Measurements from ENCODE around the gene PDE6A. TPM values are rescaled to one million over a fixed set of nuclear protein-coding genes. Genes with fewer than 3 reads are reported as not detected.

The PDE6A gene
- total RNA-seq, 1 experiment from 2014 or later = not detected

GRCh38 chr5:149969181-149969930 lies 24.8 kb upstream of the PDE6A start:
- H3K27ac Mint-ChIP-seq = no peak overlapping the region
- ChIA-PET POLR2A (no interaction called here), CTCF (interaction anchor here (1.0 to 1.2 kb wide), 3 partner anchors 21 to 116 kb away, joined by 3 to 4 read pairs (median 4); no protein-coding TSS in a partner anchor)
- no peak for ATAC-seq
- no peaks in the 10 kb centered on the region for H3K27me3 Mint-ChIP-seq (ENCODE audit: low read depth)
- no peak for DNase-seq (ENCODE audit: low spot score)
- H3K36me3 Mint-ChIP-seq = no peaks in the 10 kb centered on the region
- no peak for TF ChIP-seq NFATC4 (CRISPR knock-in tag; IDR thresholded peaks at IDR 0.05)
- no peak for TF ChIP-seq CTCF (IDR thresholded peaks at IDR 0.05)
- TF ChIP-seq RELA (CRISPR knock-in tag; IDR thresholded peaks at IDR 0.05; ENCODE audit: borderline replicate concordance) = no peak
- TF ChIP-seq, protein P1, sequence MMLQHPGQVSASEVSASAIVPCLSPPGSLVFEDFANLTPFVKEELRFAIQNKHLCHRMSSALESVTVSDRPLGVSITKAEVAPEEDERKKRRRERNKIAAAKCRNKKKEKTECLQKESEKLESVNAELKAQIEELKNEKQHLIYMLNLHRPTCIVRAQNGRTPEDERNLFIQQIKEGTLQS (CRISPR knock-in tag; conservative IDR thresholded peaks at IDR 0.05) = no peak
- TF ChIP-seq FOXJ3 (CRISPR knock-in tag; IDR thresholded peaks at IDR 0.05; ENCODE audit: borderline replicate concordance) = no peak
- TF ChIP-seq GRHL2 (CRISPR knock-in tag; IDR thresholded peaks at IDR 0.05; ENCODE audit: insufficient replicate concordance, severe bottlenecking) = no peak
- TF ChIP-seq, protein P2, sequence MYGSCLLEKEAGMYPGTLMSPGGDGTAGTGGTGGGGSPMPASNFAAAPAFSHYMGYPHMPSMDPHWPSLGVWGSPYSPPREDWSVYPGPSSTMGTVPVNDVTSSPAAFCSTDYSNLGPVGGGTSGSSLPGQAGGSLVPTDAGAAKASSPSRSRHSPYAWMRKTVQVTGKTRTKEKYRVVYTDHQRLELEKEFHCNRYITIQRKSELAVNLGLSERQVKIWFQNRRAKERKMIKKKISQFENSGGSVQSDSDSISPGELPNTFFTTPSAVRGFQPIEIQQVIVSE (CRISPR knock-in tag; IDR thresholded peaks at IDR 0.05; ENCODE audit: borderline replicate concordance) = no peak
- no peak for TF ChIP-seq USF2 (CRISPR knock-in tag; IDR thresholded peaks at IDR 0.05)
- TF ChIP-seq CBFB (CRISPR knock-in tag; IDR thresholded peaks at IDR 0.05; ENCODE audit: low read depth) = no peak
- TF ChIP-seq PREB (CRISPR knock-in tag; IDR thresholded peaks at IDR 0.05; ENCODE audit: borderline replicate concordance) = no peak
- no peak for TF ChIP-seq STAT6 (CRISPR knock-in tag; conservative IDR thresholded peaks at IDR 0.05; ENCODE audit: low read depth)
- TF ChIP-seq MYBL2 (CRISPR knock-in tag; IDR thresholded peaks at IDR 0.05) = no peak
- no peak for TF ChIP-seq ZNF121 (CRISPR knock-in tag; IDR thresholded peaks at IDR 0.05)
- H3K4me1 Mint-ChIP-seq = no peaks in the 10 kb centered on the region
- no peak overlapping the region for H3K4me3 Mint-ChIP-seq
- no peaks in the 10 kb centered on the region for H3K9me3 Mint-ChIP-seq

GRCh38 chr5:149966946-149967345 lies 22.4 kb upstream of the PDE6A start:
- H3K4me3 Mint-ChIP-seq = no peak overlapping the region
- no peak for DNase-seq (ENCODE audit: low spot score)
- no peaks in the 10 kb centered on the region for H3K36me3 Mint-ChIP-seq
- H3K9me3 Mint-ChIP-seq = no peaks in the 10 kb centered on the region
- ChIA-PET POLR2A (no interaction called here), CTCF (interaction anchor here (1.5 kb wide), 1 partner anchor 24 kb away, joined by 4 read pairs; no protein-coding TSS in a partner anchor)
- H3K27me3 Mint-ChIP-seq (ENCODE audit: low read depth) = peaks cover under 1% of the 10 kb centered on the region; the same call in 1 of the 2 replicates
- peaks cover 1% of the 10 kb centered on the region; the same call in 1 of the 2 replicates for H3K4me1 Mint-ChIP-seq
- H3K27ac Mint-ChIP-seq = no peak overlapping the region
- ATAC-seq = no peak
- TF ChIP-seq, protein P3, sequence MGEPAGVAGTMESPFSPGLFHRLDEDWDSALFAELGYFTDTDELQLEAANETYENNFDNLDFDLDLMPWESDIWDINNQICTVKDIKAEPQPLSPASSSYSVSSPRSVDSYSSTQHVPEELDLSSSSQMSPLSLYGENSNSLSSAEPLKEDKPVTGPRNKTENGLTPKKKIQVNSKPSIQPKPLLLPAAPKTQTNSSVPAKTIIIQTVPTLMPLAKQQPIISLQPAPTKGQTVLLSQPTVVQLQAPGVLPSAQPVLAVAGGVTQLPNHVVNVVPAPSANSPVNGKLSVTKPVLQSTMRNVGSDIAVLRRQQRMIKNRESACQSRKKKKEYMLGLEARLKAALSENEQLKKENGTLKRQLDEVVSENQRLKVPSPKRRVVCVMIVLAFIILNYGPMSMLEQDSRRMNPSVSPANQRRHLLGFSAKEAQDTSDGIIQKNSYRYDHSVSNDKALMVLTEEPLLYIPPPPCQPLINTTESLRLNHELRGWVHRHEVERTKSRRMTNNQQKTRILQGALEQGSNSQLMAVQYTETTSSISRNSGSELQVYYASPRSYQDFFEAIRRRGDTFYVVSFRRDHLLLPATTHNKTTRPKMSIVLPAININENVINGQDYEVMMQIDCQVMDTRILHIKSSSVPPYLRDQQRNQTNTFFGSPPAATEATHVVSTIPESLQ (CRISPR knock-in tag; IDR thresholded peaks at IDR 0.05) = no peak
- TF ChIP-seq ZNF671 (CRISPR knock-in tag; IDR thresholded peaks at IDR 0.05) = no peak
- no peak for TF ChIP-seq NFYB (CRISPR knock-in tag; conservative IDR thresholded peaks at IDR 0.05; ENCODE audit: low read depth)
- TF ChIP-seq TEAD1 (CRISPR knock-in tag; IDR thresholded peaks at IDR 0.05) = no peak
- no peak for TF ChIP-seq RORB (CRISPR knock-in tag; IDR thresholded peaks at IDR 0.05)
- no peak for TF ChIP-seq SOX15 (CRISPR knock-in tag; IDR thresholded peaks at IDR 0.05)
- no peak for TF ChIP-seq ZNF219 (CRISPR knock-in tag; IDR thresholded peaks at IDR 0.05; ENCODE audit: borderline replicate concordance)
- no peak for TF ChIP-seq ZNF512 (CRISPR knock-in tag; IDR thresholded peaks at IDR 0.05; ENCODE audit: borderline replicate concordance)
- no peak for TF ChIP-seq MYBL2 (CRISPR knock-in tag; IDR thresholded peaks at IDR 0.05)
- no peak for TF ChIP-seq ZNF138 (CRISPR knock-in tag; conservative IDR thresholded peaks at IDR 0.05)
- no peak for TF ChIP-seq FOXJ3 (CRISPR knock-in tag; IDR thresholded peaks at IDR 0.05; ENCODE audit: borderline replicate concordance)

Data from WTC11 (cell line).